ENCODE results near the gene ALDOB.

The ALDOB gene

DNA sequence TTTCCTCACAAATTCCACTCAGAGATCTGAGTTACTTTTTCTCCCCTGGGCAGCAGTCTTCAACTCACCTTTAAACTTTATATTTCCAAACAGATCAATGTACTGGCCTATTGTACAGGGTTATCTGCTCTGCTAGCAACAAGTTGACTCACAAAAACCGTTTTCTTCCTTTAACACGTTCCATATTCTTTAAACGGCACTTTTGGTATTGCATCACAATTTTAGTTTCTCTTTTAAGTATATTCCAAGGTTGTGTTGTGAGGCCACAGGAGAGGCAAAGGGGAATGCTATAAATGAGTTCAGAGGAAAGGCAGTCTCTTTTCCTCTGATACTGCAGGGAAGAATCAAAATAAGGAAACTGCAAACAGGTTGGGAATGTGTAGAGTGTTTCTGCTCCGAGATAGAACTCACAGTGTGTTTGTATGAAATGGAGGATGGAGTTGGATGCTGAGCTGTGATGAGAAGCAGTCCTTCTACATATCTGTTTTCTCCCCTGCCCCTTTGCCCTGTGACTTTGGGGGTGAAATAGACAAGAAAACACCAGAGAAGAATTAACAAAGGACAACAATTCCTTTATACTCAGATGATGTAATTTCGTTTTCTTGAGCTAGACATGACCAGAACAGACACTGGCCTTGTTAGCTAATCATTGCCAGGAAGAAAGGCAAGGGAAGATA, 9.9 kb upstream of the ALDOB start:
- POLR2A ChIA-PET: no interaction called here
- CTCF ChIA-PET: interaction anchor here (0.7 to 1.9 kb wide), 7 partner anchors 8 to 84 kb away, joined by 3 to 7 read pairs (median 5); no protein-coding TSS in a partner anchor
- DNase-seq (ENCODE audit: extremely low spot score): no peak
- no peak for TF ChIP-seq CTCF (IDR thresholded peaks at IDR 0.05; ENCODE audit: control extremely low read depth, extremely low read depth, low read depth, missing control alignments)

GRCh38 chr9:101443364-101443771, 7.8 kb upstream of the ALDOB start:
- TF ChIP-seq CTCF (IDR thresholded peaks at IDR 0.05; ENCODE audit: control extremely low read depth, extremely low read depth, low read depth, missing control alignments): no peak
- CTCF ChIA-PET: no interaction called here

DNA sequence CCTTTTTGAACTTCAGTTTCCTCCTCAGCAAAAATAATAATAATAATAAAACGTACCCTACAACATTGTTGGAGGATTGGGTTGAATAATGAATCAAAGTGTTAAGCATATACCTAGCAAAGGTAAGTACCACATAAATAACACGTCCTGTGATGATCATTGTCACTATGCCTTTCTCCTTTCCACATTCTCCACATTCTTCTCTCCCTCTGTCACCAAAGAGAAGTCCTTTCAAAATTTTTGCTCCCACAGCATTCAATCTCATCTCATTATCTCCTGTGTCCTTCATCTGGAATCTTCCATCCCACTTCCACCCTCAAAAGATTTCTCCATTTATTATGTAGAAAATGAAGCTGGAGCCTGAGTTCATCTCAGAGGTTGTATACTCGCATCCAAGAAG, 7.2 kb upstream of the ALDOB start:
- TF ChIP-seq CTCF (IDR thresholded peaks at IDR 0.05; ENCODE audit: control extremely low read depth, extremely low read depth, low read depth, missing control alignments): no peak
- DNase-seq (ENCODE audit: extremely low spot score): no peak
- CTCF ChIA-PET: interaction anchor here (0.8 kb wide), 1 partner anchor 16 kb away, joined by 3 read pairs; no protein-coding TSS in a partner anchor
- POLR2A ChIA-PET: no interaction called here

More at GRCh38 chr9:101443364-101443771, 7.8 kb upstream of the ALDOB start:
- DNase-seq (ENCODE audit: extremely low spot score): no peak
- POLR2A ChIA-PET: no interaction called here

- DNase-seq (ENCODE audit: extremely low spot score): no peak
- POLR2A ChIA-PET: no interaction called here
- CTCF ChIA-PET: interaction anchor here (0.8 kb wide), 1 partner anchor 16 kb away, joined by 3 read pairs; no protein-coding TSS in a partner anchor
- TF ChIP-seq CTCF (IDR thresholded peaks at IDR 0.05; ENCODE audit: control extremely low read depth, extremely low read depth, low read depth, missing control alignments): no peak
Observed at GRCh38 chr9:101442318-101442717, 6.7 kb upstream of the ALDOB start.

- POLR2A ChIA-PET: no interaction called here
- no peak for DNase-seq (ENCODE audit: extremely low spot score)
- no peak for TF ChIP-seq CTCF (IDR thresholded peaks at IDR 0.05; ENCODE audit: control extremely low read depth, extremely low read depth, low read depth, missing control alignments)
- CTCF ChIA-PET: no interaction called here
Observed at GRCh38 chr9:101440714-101441230, 5.2 kb upstream of the ALDOB start.

GRCh38 chr9:101438523-101438922, 2.9 kb upstream of the ALDOB start:
- no peak for TF ChIP-seq CTCF (IDR thresholded peaks at IDR 0.05; ENCODE audit: control extremely low read depth, extremely low read depth, low read depth, missing control alignments)
- ChIA-PET CTCF (interaction anchor here (2.1 kb wide), 1 partner anchor 13 kb away, joined by 14 read pairs; no protein-coding TSS in a partner anchor), POLR2A (no interaction called here)
- DNase-seq (ENCODE audit: extremely low spot score): no peak

All from GM10248 (cell line).